Mammary epithelial cell (primary cell): ENCODE measurements around the gene FHIP2A.

Source experiments
- CTCF ChIP-seq, 2 donors: IDR thresholded peaks in 1 of 2; conservative IDR thresholded peaks in 1 of 2; 2 replicates each; pipeline ENCODE4 v1.5.1; 2011 to 2012; ENCODE audit warnings: inconsistent platforms in 2 of 2, low read length in 2 of 2, mild to moderate bottlenecking in 2 of 2, control low read depth in 1 of 2, low read depth in 1 of 2; ENCODE audit not compliant: insufficient read depth in 1 of 2; ENCODE audit errors: extremely low read depth in 1 of 2
- EZH2 ChIP-seq: IDR thresholded peaks from 2 replicates; pipeline ENCODE4 v1.6.1; 2012; ENCODE audit warnings: low read length, inconsistent platforms, borderline replicate concordance

- TF ChIP-seq CTCF (conservative IDR thresholded peaks at IDR 0.05 in 1 of 2, IDR thresholded peaks at IDR 0.05 in 1 of 2; ENCODE audit: extremely low read depth in 1 of 2, insufficient read depth in 1 of 2, low read depth in 1 of 2, low read length in 2 of 2), result no peak
- no peak for TF ChIP-seq EZH2
Observed at GRCh38 chr10:114862456-114862855, 40.9 kb downstream of the FHIP2A start.
